NCI-H510A (cell line): ENCODE results near the gene NDUFAF8.
"Not testable (repeated sequence)": the region's sequence is repeated elsewhere in the genome, so short reads cannot be mapped to it uniquely, and the experiment has no call there.

Experiments
- DNase-seq: peaks from one replicate; lab custom pipeline; 2025; lab: John Stamatoyannopoulos, UW

NDUFAF8 gene

GRCh38 chr17:81223762-81224130 is 15.4 kb upstream of the NDUFAF8 start:
- DNase-seq: no peak

- DNase-seq: not testable (repeated sequence)
Measured at GRCh38 chr17:81227630-81228029, 11.5 kb upstream of the NDUFAF8 start.

DNA sequence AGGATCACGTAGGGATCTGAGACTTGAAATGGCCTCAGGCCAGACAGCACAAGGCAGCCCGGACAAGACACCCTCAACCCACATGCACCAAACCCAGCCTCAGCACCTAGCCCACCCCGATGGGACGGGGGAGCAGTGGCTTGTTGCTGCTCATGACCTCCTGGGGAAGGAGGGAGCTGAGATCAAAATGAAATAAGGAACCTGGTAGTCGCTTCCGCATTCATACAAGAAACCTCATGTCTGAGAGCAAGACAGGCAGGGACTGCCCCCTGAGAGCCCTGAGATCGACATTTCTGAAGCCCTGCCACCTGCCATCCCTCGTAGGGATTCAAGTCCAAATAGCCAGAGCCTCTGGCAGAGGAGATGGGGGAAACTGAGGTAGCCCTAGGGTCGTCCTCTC is 10.7 kb upstream of the NDUFAF8 start:
- DNase-seq: no peak

DNA sequence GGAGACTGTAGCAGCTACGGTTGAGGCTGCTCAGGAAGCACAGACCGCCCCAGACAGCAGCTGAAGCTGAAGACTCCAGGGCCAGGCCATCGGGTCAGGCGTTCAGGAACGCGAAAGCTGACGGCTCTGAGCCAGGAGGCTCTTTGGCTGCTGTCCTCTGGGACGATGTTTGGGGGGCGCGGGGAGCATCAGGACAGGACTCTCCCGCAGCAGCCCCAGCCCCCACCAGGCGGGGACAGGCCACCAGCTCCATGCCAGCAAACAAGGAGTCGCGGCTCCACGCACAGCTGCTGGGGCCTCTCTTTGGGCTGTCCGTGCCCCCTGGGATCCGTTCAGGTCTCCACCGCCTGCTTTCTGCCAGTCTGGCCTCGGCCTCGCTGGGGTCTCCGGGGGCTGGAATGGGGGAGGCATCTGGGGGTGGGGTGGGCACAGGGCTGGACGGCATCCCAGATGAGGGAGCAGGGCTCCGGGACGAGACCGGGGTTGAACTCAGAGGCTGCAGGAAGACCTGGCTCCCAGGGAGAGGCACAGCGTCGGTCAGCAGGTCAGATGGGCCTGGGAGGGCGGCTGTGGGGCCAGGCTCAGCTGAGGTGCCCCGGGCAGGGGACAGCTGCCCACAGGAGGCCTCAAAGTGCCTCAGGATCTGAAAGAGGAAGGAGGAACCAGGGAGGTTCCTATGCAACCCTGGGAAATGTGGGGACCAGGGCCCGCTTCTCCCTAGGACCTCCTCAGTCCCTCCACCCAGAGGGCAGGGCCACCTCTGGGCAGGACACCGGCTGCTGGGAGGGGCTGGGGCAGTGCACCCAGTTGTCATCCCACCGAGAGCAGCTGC is 10.1 kb upstream of the NDUFAF8 start:
- no peak for DNase-seq

DNA sequence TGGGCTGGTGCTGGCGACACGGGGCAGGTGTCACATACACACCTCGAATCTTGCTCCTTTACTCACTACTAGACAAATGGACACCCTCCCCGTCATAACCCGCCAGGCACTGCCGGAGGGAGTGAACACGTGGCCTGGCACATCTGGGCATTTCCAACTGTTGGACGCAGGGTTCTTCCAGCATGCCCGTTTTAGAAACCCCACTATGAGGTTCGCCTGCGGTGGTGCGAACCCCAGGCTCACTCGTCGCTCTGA is 9.5 kb upstream of the NDUFAF8 start:
- DNase-seq: no peak

DNA sequence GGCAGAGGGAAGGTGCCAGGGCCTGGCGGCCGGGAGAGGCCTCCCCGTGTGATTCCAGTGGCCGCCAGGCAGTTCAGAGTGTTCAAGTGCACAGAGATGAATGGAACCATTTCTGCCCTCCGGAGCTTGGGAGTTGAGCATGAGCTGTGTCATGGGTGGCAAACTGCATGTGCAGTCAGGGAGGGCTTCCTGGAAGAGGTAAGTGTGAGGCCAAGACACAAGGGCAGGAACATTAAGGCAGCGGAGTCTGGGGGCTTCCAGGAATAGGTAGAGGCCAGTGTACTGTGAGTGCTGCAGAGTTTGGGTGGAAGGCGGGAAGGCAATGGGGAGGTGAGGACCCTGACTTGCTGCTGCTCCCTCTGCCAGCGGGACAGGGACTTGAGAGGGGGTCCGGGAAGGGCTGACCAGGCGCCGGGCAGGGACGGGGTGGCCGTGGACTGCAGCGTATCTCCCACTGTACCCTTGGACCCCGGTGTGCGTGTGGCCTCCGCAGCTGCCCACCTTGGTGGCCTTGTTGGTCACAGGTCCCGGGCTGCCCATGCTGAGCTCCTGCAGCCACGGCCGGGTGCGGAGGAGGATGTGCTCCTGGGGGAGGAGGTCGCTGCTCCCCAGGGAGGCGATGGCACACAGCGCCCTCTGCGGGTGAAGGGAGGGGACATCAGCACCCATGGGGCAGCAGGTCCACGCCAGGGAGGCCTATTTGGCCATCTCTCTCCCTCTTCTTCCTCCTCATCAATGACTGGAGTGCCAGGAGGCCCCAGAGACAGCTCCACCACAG is 8.9 kb upstream of the NDUFAF8 start:
- DNase-seq: no peak

DNA sequence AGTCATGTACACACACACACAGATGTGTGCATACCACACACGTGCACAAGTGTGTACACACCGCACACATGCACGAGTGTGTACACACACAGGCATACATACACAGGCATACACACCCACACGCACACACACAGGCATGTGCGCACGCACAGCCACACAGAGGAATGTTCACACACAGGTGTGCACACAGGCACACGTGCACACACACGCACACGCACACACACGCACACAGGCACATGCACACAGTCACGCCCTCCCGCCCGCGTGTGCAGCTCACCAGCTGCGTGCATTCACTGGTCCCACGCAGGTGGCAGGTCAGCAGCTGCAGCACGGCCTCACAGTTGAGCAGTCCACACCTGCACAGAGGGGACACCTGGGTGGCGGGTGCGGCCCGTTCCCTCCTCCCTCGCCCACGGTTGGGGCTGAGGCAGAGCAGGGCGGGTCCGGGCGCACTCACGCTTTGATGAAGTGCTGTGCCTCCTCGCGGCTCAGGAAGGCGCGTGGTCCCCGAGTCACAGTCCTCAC is 7.9 kb upstream of the NDUFAF8 start:
- no peak for DNase-seq

DNA sequence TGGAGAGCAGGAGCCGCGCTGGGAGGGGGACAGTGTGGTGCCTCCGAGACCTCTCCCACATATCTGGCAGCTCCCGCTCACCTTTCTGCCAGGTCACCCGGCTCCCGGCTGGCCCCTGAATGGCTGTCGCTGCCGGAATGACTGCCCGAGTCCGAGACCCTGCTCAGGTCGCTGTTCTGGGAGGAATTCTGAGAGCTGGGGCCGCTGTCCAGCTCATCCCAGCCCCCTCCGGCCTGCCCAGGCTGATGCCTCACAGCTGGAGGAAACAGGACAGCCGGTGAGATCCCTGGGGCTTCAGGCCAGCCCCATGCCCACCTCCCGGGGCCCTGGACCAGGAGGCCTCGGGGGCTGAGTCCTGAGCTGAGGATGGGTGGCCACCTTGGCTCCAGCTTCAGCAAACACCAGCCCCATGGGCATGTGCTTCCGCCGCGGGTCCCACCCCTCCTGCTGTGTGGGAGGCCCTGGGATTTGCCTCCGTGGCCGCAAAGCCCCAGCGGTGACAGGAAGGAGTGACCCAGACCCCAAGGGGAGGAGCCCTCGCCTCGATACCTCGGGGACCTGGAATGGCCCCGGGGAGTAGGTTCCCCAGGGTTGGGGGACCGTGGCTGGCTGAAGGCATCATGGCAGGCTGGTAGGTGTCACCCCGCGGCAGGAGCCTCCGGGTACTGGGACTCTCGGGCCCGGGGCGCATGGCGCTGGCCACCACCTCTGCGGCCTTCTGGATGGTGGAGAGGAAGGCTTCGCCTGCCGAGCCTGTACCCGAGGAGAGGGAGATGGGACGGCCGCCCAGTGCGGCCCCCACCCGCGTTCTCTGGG is 7.1 kb upstream of the NDUFAF8 start:
- DNase-seq: no peak

- no peak for DNase-seq
Measured at GRCh38 chr17:81232616-81233241, 6.4 kb upstream of the NDUFAF8 start.

- no peak for DNase-seq
Measured at GRCh38 chr17:81233316-81233715, 5.8 kb upstream of the NDUFAF8 start.

- DNase-seq: no peak
Measured at GRCh38 chr17:81233811-81234505, 5.2 kb upstream of the NDUFAF8 start.

DNA sequence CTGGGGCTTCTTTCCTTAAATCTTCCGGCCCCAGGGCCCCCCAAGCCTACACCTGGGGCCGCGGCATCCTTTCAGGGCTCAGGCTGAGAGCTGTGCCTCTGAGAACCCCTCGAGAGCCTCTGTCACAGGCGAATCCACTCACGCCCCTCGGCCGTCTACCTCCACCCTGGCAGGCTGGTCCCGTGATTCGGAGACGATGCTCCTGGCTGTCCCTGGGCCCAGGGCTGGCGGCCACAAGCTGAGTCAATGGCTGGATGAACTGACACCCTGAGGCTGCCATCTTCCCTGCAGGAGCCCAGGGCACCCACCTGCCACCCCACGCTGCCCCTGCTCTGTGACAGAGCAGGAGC is 4.6 kb upstream of the NDUFAF8 start:
- no peak for DNase-seq

DNA sequence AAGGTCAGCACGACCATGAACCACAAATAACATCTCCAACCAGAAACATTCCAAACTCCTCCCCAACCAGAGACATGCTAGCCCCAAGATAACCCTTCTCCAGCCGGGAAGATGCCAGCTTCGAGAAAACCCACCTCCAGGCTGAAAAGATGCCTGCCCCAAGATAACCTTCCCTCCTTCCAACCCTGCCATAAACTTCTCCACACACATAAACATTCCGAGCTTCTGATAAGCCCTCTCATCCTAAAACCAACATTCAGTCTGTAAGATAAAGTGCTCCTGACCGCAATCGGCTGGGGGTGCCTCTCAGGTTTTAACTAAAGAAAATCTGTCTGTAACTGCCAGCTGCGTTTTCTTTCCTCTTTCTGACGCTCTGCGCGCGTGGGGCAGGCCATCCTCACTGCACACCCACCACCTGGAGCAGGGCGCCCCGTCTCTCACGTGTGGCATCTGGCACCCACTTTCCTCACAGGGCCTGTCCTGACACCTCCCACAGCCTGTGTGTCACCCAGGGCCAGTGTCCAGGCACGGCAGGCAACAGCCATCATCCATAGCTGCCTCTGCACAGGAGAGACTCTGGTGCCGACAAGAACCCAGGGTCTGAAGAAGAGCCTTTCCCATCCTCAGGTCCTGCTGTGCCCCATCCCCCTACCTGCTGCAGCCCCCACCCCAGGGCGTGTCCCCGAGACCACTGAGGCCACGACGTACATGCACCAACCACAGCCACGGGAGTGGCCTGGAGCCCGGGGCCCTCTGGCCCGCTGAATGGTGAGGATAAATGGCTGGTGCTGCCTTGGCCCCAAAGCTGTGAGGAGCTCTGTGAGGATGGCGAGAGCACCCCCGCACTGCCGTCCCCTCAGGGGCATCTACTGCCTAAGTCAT is 3.9 kb upstream of the NDUFAF8 start:
- no peak for DNase-seq

- DNase-seq: no peak
Measured at GRCh38 chr17:81235822-81236740, 3.0 kb upstream of the NDUFAF8 start.

DNA sequence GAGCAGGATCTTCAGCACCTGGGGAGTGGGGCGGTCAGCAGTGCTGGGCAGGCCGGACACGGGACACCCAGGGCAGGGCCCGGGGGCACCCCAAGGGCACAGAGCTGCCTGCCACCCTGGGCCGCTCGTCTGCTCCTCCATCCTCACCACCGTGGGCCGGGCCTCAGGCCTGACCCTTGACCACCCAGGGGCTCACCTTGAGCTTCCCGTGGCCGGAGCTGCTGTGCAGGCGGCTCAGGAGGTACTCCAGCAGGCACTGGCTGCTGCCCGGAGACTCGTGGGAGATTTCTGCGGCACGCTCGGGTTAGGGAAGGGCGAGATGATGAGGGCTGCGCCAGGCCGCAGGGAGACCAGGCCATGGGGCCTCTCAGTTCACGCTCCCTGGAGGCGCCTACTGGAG is 2.3 kb upstream of the NDUFAF8 start:
- no peak for DNase-seq

- DNase-seq: no peak
Measured at GRCh38 chr17:81237591-81238489, 1.3 kb upstream of the NDUFAF8 start.

GRCh38 chr17:81238490-81238814 is 666 bp upstream of the NDUFAF8 start:
- no peak for DNase-seq

DNA sequence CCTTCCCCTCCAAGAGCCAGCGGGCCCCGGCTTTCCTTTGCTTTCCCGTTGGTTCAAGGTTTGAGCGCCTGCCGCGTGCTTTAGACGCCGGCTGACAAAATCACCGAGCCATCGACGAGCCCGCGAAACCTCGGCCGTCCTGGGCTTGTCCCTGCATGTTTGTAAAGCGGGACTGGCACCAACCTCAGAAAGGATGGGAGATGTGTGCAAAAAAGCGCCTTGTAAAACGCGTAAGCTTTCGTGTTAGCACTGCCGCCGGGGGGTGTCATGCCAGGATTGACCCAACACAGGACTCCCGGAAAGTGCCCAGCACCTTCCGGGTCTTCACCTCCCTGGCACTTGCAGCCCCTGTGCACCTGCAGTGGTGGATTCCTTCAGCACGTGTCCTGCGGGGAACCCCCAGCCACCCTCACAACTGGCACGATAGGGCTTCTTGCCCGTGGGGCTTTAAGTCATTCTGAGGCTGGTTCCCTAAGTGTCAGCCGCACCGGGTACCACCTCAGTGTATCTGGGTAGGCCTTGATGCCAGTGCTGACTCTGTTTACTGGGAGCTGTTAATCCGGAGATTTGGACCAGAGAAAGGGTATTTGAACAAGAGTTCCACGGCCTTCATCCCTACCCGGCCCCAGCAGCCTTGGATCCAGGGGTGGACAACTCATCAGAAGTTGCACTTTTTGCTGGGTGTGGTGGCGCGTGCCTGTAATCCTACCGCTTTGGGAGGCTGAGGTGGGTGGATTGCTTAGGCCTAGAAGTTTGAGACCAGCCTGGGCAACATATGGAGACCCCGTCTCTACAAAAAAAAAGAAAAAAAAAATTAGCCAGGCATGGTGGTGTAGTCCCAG is 817 bp downstream of the NDUFAF8 start:
- no peak for DNase-seq
